ENCODE measurements around the gene COL6A6.

COL6A6 gene, protein sequence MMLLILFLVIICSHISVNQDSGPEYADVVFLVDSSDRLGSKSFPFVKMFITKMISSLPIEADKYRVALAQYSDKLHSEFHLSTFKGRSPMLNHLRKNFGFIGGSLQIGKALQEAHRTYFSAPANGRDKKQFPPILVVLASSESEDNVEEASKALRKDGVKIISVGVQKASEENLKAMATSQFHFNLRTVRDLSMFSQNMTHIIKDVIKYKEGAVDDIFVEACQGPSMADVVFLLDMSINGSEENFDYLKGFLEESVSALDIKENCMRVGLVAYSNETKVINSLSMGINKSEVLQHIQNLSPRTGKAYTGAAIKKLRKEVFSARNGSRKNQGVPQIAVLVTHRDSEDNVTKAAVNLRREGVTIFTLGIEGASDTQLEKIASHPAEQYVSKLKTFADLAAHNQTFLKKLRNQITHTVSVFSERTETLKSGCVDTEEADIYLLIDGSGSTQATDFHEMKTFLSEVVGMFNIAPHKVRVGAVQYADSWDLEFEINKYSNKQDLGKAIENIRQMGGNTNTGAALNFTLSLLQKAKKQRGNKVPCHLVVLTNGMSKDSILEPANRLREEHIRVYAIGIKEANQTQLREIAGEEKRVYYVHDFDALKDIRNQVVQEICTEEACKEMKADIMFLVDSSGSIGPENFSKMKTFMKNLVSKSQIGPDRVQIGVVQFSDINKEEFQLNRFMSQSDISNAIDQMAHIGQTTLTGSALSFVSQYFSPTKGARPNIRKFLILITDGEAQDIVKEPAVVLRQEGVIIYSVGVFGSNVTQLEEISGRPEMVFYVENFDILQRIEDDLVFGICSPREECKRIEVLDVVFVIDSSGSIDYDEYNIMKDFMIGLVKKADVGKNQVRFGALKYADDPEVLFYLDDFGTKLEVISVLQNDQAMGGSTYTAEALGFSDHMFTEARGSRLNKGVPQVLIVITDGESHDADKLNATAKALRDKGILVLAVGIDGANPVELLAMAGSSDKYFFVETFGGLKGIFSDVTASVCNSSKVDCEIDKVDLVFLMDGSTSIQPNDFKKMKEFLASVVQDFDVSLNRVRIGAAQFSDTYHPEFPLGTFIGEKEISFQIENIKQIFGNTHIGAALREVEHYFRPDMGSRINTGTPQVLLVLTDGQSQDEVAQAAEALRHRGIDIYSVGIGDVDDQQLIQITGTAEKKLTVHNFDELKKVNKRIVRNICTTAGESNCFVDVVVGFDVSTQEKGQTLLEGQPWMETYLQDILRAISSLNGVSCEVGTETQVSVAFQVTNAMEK (N-terminal part only)

DNA sequence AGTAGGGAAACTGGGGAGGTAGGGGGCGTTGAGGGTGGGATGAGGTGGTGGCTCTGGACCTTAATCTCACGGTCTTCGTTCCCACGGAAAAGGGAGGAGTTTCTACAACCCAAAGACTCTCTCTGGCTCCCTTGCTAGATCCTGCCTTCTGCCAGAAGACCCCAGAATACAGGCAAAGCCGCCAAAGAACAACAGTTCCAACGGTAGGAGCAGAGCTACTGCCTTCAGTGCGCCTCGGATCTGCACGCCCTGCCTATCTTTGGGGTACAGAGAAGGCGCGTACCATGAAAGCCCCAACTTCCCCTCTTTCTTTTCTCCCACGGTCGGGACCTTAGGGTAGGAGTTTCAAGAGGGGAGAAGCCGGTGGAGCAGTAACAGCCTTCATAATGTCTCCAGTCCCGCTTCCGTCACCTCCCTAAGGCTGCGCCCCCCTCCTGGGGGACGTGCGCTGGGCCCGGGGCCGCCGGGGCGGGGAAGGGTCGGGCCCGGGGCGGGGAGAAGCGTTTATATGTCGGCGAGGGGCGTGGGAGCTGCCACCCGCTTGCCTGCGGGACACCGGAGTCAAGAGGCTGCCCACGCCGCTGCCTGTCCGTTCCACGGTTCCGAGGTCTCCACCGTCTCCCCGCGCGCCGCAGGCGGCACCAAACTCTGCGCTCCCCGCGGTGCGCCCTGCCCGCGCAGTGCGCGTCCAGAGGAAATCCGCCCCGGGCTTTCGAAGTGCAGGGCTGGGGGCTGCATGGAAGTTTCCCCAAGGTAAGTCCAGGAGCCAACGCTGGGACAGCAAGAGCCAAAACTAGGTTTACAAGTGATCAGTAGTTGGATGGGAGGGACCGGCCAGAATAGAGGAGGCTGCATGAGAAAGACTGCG, at the start of gene COL6A6:
COL6A6 (plus strand) TSS at position 533 of the 868 bp plus-strand sequence. CDS start 43,188 bp downstream, outside the sequence.
- FAIRE-seq = no peak

DNA sequence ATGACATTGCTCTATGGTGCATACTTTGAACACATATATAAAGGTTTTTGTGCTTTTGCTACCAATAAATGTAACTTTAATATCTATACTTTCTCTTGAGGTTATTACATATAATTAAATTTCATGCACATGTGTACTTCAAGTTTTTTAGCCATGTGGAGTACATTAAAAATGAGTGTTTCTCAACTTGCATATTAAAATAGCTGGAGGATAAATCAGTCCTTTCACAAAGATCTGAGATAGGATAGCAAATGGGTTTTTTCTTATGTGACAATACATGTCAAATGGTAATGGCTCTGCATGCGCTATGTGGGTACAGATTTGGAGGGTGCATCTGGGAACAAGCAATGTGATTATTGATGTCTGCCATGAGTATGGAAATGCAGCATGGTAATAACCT, 48.7 kb upstream of the COL6A6 start:
- FAIRE-seq = no peak

- FAIRE-seq = no peak
Observed at GRCh38 chr3:130470126-130470525, 46.9 kb upstream of the COL6A6 start.

DNA sequence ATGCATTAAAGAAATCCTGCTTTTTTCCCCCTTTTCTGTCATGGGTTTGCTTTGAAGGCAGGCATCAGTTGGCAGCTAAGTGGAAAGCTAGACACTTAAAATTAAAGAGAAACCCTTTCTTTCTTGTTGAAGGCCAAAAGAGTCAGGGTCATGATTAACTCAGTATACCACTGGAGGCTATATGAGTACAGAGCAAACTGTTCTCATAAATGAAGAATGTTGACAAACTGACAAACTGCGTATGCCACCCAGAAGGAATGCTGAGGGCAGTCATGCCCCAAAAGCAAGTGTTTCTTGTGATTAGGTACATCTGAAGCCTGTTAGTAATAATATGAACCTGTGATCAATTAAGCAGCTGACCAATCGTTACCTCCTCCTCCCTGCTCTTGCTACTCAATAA, 43.6 kb upstream of the COL6A6 start:
- FAIRE-seq = no peak

DNA sequence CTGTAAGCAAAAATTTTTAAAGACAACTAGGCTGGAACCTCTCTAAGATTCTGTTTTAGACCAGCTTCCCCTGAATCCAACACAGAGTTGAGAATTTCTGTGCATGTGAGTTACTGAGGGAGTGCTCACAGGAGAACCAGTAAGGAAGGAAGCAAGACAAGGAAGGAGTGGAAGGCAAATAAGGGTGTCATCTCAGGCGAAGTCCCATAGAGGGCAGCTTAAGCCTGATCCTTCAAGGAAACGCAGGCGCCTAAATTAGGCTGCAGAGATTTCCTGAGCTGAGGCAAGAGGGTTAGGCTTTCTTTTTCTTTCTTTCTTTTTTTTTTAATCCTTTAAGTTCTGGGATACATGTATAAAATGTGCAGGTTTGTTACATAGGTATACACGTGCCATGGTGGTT, 36.2 kb upstream of the COL6A6 start:
- peak; percentile 43 for FAIRE-seq

GRCh38 chr3:130488288-130488687, 28.7 kb upstream of the COL6A6 start:
- FAIRE-seq = no peak

DNA sequence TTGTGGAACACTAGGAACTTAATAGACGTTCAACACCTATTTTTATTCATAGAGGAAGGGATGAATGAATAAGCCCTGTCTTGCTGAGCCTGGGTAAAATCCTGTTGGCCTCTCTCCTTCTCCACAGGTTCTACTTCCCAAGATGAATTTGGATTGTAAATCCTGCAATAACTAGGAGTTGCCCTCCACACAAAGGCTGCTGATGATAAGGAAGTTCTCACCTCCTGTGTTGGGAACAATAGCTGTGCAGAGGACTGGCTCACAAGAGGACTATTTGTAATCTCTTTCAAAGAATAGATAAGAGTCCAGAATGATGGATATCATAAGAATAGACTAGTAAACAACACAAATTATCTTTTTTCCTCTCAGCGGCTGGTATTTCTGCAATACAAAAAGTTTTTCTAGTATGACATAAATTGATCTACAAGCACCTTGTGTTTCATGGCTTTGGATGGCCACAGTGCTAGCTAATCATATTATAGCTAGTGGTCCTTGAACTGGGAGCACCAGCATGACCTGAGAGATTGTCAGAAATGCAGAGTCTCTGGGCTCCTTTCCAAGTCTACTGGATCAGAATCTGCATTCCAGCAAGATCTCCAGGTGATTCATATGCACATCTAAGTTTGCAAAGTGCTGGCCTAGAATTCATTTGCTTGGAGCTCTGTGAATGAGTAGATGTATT, 28.1 kb upstream of the COL6A6 start:
- no peak for FAIRE-seq

DNA sequence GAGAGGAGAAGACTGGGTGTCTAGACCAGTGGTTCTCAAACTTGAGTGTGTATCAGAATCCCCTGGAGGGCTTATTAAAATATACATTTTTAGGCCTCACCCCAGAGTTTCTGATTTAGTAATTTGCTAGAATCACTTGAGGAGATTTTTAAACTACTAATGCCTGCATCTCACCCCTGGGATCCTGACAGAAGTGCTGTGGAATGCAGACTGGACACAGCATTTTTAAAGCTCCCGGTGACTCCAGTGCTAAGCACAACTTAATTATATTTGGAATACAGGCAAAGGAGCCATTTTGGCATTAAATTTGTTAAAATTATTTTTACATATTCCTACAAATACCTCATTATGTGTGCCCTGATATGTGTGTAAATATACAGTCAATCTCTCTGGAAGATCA, 26.7 kb upstream of the COL6A6 start:
- no peak for FAIRE-seq

DNA sequence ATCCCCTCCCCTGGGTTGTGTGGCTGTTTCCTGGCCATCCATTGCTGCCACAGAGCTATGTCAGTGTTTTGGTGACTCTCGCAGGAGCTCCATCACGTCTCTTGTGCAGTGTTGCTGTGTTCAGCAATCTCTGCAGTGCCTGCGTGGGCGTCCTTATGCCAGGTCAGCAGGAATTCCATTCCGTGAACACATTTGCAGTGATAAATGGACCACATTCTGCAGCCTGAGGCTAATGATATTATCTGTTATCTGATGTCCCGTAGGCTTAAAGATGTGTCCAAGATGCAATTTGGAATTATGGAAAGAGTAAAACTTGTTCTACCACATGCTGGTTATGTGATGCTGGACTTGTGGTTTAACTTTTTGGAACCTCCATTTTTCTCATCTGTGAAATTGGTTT, 25.5 kb upstream of the COL6A6 start:
- no peak for FAIRE-seq

DNA sequence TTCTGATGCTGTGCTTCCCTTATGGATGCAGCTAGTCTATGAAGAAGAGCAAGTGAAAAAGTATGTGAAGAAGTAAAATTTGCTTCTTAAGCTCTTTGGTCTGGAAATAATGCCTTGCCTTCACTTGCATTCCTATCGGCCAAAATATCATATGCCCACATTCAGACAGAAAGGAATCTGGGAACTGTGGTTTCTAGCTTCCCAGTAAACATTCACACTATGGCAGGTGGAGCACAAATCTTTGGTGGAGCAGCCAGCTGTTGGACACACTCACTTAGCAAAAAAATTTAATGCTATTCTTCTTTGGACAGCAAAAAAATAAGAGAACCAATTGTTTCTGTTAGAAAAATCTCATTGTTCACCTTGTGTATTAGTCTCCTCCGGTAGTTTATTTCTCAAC, 12.3 kb upstream of the COL6A6 start:
- FAIRE-seq = no peak

GRCh38 chr3:130506031-130506430, 10.9 kb upstream of the COL6A6 start:
- FAIRE-seq = no peak

DNA sequence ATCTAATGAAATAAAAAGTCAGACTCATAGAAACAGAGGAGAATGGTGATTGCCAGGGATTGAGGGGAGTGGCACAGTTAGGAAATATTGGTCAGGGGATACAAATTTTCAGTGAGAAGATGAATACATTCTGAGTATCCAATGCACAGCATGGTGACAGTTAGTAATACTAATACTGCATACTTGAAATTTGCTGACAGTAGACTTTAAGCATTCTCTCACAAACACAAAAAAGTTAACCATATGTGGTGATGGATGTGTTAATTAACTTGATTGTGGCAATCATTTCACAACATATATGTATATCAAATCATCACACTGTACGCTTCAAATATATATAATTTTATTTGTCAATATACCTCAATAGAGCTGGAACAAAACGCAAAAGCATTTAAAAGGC, 9.2 kb upstream of the COL6A6 start:
- FAIRE-seq = no peak

GRCh38 chr3:130509008-130509407, 8.0 kb upstream of the COL6A6 start:
- peak; percentile 87 for FAIRE-seq

GRCh38 chr3:130514681-130515080, 2.3 kb upstream of the COL6A6 start:
- FAIRE-seq = no peak

- no peak for FAIRE-seq
Observed at GRCh38 chr3:130515755-130516154, 1.2 kb upstream of the COL6A6 start.

- no peak for FAIRE-seq
Observed at GRCh38 chr3:130517602-130518001, 625 bp downstream of the COL6A6 start.

DNA sequence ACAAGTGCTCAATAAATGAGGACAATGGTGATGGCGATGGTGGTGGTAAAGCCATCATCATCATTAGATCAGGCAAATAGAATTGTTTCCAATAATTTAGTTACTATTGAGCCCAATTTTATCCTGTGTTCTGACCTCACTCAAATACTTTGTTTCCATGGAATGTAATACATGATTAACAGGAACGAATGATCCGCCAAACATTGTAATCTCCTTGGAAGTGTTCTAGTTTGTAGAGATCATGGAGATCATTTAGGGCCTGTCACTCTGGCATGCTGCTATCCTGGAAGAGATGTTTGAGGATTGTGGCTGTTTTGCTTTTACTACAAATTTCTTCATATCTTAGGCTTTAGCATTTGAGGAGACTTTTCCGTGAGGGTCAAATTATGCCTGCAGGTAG, 2.8 kb downstream of the COL6A6 start:
- FAIRE-seq = no peak

DNA sequence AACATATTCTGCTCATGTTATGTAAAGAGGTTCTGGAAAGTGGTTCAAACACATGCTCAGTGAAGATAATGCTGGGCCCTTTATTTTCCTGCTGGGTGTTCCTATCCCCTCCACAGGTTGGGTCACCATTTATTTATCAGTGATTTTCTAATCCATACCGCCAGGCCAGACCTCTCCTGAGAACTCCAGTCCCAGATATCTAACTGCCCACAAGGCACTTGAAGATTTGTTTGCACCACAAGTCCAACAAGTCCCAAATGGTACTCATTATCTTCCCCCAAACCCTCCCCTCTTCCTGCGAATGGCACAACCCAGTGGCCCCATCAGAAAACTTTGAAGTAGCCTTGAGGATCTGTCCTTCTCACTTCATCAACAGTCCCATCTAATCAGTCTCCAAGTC, 5.4 kb downstream of the COL6A6 start:
- FAIRE-seq = no peak

DNA sequence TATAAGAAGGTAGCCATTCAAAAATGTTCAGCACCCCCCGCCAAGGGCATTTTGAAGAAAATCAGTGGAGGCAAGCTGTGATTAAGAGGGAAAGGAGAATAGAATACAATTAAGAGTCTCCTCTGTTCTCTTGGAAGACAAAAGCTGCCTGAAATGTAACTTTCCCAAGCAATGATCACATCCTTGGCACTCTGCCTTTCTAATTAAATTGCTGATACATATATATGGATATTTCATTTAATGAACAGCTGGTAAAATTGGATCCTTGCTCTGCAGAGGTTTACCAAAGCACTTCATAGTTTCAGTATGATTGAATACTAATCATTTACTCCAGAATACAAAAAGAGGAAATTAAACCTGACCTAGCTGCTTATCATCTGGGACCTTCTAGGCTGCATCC, 10.4 kb downstream of the COL6A6 start:
- FAIRE-seq = no peak

DNA sequence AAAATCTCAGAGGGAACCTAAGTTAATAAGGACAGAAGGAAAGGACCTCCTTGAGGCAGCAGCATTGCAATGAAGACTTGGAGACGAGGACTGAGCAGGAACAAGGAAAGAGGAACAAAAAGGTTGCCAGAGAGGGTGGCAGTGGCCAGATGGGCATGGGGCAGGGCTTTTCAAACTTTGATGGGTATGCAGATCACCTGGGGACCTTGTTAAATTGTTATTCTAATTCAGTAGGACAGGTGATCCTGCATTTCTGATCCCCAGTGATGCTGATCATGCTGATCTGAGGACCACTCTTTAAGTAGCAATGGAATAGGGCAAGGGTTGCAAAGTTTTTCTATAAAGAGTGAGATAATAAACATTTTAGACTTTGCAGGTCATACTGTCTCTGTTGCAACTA, 11.1 kb downstream of the COL6A6 start:
- FAIRE-seq = no peak

- no peak for FAIRE-seq
Observed at GRCh38 chr3:130529486-130530215, 12.7 kb downstream of the COL6A6 start.
